HG03025 (cell line): ENCODE results near the gene ANGPTL7.

ENCODE experiments used
- ATAC-seq: cut with Tn5 transposase; IDR thresholded peaks from one replicate; pipeline ENCODE4 v1.9.1; 2021; ENCODE audit warnings: mild to moderate bottlenecking, moderate library complexity; ENCODE audit not compliant: unreplicated experiment, low FRiP score

The ANGPTL7 gene

GRCh38 chr1:11198851-11199594 is 9.9 kb downstream of the ANGPTL7 start:
- ATAC-seq: no peak

GRCh38 chr1:11204396-11205190 is 15.4 kb downstream of the ANGPTL7 start:
- ATAC-seq: no peak

GRCh38 chr1:11207898-11208611 is 18.9 kb downstream of the ANGPTL7 start:
- no peak for ATAC-seq

- ATAC-seq: no peak
These were observed 22.3 kb downstream of the ANGPTL7 start for GRCh38 chr1:11211461-11211860.

GRCh38 chr1:11211925-11212587 is 22.9 kb downstream of the ANGPTL7 start:
- no peak for ATAC-seq

- no peak for ATAC-seq
These were observed 25.7 kb downstream of the ANGPTL7 start for GRCh38 chr1:11214698-11215380.

GRCh38 chr1:11215381-11216005 is 26.3 kb downstream of the ANGPTL7 start:
- ATAC-seq: no peak

- ATAC-seq: no peak
These were observed 26.9 kb downstream of the ANGPTL7 start for GRCh38 chr1:11216074-11216473.

DNA sequence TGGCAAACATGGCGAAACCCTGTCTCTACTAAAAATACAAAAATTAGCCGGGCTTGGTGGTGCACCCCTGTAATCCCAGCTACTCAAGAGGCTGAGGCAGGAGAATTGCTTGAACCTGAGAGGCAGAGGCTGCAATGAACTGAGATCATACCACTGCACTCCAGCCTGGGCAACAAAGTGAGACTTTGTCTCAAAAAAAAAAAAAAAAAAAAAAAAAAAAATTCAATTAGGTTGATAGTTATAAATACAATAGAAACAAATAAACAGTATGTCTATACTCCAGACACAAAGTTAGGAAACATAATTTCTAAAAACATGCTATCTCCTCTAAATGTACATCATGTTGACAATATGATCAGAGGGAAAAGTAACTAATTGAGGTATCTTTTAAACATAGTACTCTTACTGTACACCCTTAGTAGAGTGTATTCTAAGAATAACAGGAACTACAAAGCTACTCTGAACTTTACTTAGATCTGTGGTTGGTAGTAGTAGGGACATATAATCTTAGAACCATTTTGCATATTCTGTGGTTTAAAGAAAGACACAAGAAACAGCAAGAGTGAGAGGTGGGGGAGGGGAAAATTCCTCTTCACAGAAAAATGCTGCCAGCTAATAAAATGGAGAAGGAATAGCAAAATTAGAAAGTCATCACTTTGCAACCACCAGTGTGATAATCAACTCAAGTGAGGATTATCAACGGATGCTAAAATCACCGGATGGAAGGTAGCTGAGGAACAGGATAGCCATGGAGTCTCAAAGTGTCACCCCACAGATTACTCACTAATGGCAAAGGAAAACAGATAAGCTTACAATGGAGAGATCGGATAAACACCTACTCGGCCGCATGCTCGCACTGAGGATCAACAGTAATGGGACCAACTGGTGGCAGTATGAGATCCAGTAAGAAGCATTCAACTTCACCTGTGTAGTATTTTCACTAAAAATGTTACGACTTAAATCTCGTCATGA is 38.2 kb downstream of the ANGPTL7 start:
- ATAC-seq: no peak

DNA sequence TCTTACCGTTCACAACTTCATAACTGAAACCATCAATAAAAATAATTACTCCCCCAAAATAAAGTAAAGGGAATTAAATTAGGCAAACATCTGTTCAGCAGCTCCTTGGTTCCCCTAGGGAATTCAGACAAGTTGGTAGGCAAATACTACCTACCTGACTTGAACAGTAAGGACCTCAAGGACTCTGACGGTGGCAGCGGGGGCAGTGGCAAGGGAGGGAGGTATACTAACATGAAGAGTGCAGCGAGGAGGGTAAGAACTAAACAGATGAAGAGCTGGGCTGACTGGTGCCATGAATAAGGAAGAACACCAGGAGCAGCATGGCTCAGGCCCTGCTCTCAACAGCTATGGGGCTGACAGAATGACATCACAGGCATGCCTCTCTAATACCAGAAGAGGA is 40.0 kb downstream of the ANGPTL7 start:
- no peak for ATAC-seq

- ATAC-seq: no peak
These were observed 44.1 kb downstream of the ANGPTL7 start for GRCh38 chr1:11233208-11233607.

DNA sequence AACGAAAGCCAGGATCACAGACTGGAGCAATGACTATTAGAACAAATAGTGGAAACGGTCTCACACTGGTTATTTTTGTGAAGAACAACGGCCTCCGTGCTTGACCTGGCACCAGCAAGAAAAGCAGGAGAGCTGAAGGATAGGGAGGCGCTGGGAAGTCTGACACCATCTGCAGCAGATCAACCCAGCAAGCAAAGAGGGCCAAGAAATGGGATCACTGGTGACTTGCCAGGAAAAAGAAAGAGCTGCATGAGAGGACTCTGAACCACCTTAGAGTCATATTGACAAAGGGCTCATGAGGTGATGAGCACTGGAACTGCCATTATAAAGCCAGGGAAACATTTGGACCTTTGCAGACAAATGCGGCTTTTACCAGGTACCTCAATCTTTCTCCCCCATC is 48.2 kb downstream of the ANGPTL7 start:
- no peak for ATAC-seq

DNA sequence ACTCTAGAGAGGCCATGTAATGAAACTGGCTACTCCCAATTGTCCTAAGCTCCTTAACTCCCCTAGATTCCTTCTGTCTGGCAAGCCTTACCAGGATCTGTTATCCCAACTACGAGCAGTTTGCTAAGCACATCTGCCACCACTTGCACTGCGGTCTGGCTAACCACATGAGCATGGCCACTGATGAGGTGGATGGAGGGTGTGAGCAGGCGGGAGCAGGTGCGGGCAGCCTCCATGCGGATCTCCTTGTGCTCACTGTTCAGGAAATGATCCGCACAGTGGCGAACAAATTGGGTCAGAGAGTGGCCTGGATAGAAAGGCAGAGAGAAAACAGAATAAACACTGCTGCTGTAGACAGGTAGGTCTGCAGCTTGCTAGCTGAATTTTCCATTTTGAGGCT is 49.2 kb downstream of the ANGPTL7 start:
- no peak for ATAC-seq

DNA sequence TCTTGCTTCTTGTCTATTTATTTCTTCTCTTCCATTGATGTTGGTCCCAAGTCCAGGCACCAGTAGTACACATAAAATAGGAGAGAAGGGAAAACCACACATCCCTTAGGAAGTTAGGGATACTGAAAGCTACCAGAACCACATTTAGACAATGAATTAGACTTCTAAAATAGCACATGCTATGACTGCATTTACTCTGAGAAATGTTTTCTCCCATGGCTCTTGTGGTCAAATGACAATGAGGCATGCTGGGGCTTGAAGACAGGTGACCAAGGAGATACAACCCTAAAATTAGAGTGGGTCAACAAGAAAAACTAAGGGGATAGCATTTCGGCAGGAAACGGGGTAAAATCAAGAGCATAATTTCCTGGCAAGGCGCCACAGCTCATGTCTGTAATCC is 56.1 kb downstream of the ANGPTL7 start:
- no peak for ATAC-seq
